ENCODE results near the gene ERVH48-1.
A peak's percentile ranks its signal among the peaks of the same experiment; 100 is the strongest.

DNA sequence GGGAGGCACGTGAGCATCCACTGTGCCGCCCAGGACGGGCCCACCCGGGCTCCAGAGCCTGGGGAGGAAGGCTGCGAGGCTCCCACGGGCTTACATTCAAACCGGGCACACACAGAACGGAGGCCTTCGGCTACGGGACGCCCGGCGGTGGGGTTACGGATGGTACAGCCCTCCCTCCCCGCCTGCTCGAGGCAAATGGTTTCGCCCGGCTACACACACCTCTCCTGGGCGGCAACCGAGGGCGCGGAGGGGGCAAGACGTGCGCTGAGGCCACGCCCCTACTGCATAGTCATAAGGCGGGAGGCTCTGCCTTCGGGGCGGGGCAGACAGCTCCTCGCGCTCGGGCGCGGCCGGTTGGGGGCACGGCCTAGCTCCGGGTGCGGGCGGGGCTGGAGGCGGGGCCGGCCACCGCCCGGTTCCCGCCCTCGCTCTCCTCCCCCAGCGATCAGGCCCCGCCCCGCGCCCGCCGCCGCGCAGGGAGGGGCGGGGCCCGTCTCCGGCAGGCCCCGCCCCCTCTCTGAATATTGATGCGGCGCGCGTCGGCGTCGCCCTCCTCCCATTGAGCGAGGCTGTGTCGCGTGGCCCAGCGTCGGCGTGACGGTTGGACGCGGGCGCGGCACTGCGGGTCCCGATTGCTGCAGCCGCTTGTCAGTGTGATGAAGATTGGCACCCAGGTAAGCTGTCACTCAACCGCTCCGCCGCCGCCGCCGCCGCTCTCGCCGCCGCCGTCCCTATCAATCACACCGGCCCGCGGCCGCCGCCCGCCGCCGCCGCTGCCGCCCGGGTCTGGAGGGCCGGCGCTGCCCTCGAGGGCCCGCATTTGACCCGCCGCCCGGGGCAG is 48.8 kb upstream of the ERVH48-1 start, which contains the start of gene PKNOX1:
- TF ChIP-seq CTCF (IDR thresholded peaks at IDR 0.05 in 8 of 11, conservative IDR thresholded peaks at IDR 0.05 in 3 of 11): peak in 6 of 11 experiments; percentile 11 to 52 (median 36)
- peak in 2 of 3 donors; percentile 4 to 8 for TF ChIP-seq POLR2A (IDR thresholded peaks at IDR 0.05)

Measured in spleen (tissue), 7 donors.